Activated CD8-positive, alpha-beta T cell treated with anti-CD3 and anti-CD28 coated beads, Interleukin-2, amount 10 ng/mL, durations not matched to agents 7 days and 5 days (primary cell): ENCODE measurements around the gene NCOA7. TPM values are rescaled to one million over a fixed set of nuclear protein-coding genes. Genes with fewer than 3 reads are reported as not detected.

Experiments
- ATAC-seq: fragments of 150-1000 bp; cut with Tn5 transposase; one replicate; pipeline ENCODE4 v1.10.0; 2021; ENCODE audit warnings: moderate library complexity
- CTCF ChIA-PET: fragments of 350-600 bp; sonication (Branson Sonifier 250); formaldehyde crosslinking; loops from one replicate; lab custom pipeline; 2021; ENCODE audit warnings: antibody characterized with exemption; lab: Charles Lee
- POLR2A ChIA-PET: fragments of 350-600 bp; sonication (Branson Sonifier 250); formaldehyde crosslinking; loops from one replicate; lab custom pipeline; 2021; ENCODE audit warnings: antibody characterized with exemption; lab: Charles Lee
- DNase-seq: peaks from one replicate; pipeline ENCODE4 v3.0.0-alpha.2; 2020
- H3K27ac Mint-ChIP-seq: one replicate; pipeline ENCODE4 v1.8.0; 2021; ENCODE audit warnings: mild to moderate bottlenecking, mixed read lengths
- H3K27me3 Mint-ChIP-seq: one replicate; pipeline ENCODE4 v1.8.0; 2021; ENCODE audit warnings: low read depth, mixed read lengths
- H3K36me3 Mint-ChIP-seq: one replicate; pipeline ENCODE4 v1.8.0; 2021; ENCODE audit warnings: low read depth, mixed read lengths
- H3K4me1 Mint-ChIP-seq: one replicate; pipeline ENCODE4 v1.8.0; 2021; ENCODE audit warnings: low read depth, mixed read lengths
- H3K4me3 Mint-ChIP-seq: one replicate; pipeline ENCODE4 v1.8.0; 2021; ENCODE audit warnings: mild to moderate bottlenecking, mixed read lengths
- H3K9me3 Mint-ChIP-seq: one replicate; pipeline ENCODE4 v1.8.0; 2022; ENCODE audit warnings: mixed read lengths; ENCODE audit not compliant: insufficient read depth
- total RNA-seq, 2 experiments: library from RNA; stranded (reverse); gene quantifications; one replicate each; pipeline ENCODE4 v1.2.3, GENCODE V29; 2021

Gene NCOA7
- total RNA-seq, 2 experiments from 2014 or later: 27.8 to 31.7 TPM

GRCh38 chr6:125747589-125748405, 43.0 kb upstream of the NCOA7 start:
- Mint-ChIP-seq H3K27me3 (peaks cover 63% of the 10 kb centered on the region), H3K4me1 (peaks cover 39% of the 10 kb centered on the region), H3K4me3 (peak overlapping the region; percentile 81), H3K27ac (no peak overlapping the region), H3K36me3 (peaks cover 3% of the 10 kb centered on the region), H3K9me3 (no peaks in the 10 kb centered on the region)
- ATAC-seq: peak; percentile 24
- POLR2A ChIA-PET: interaction anchor here (0.6 kb wide), 1 partner anchor 39 kb away, joined by 3 read pairs; no protein-coding TSS in a partner anchor
- CTCF ChIA-PET: interaction anchor here (0.7 to 1.6 kb wide), 6 partner anchors 8 to 558 kb away, joined by 3 to 4 read pairs (median 3); partner anchors contain the start of gene HINT3
- peak; percentile 38 for DNase-seq

- Mint-ChIP-seq H3K27me3 (peaks cover 65% of the 10 kb centered on the region), H3K4me3 (peak overlapping the region; percentile 79), H3K9me3 (no peaks in the 10 kb centered on the region), H3K36me3 (peaks cover 3% of the 10 kb centered on the region), H3K27ac (no peak overlapping the region), H3K4me1 (peaks cover 39% of the 10 kb centered on the region)
- no peak for DNase-seq
- POLR2A ChIA-PET: interaction anchor here (0.6 kb wide), 1 partner anchor 38 kb away, joined by 3 read pairs; no protein-coding TSS in a partner anchor
- CTCF ChIA-PET: interaction anchor here (1.0 to 1.2 kb wide), 2 partner anchors 9 to 208 kb away, joined by 3 read pairs; no protein-coding TSS in a partner anchor
- ATAC-seq: peak; percentile 0
Measured at GRCh38 chr6:125748406-125749172, 42.2 kb upstream of the NCOA7 start.

GRCh38 chr6:125749173-125749864, 41.4 kb upstream of the NCOA7 start, which contains the start of gene HEY2:
Gene HEY2 (plus strand): TSS chr6:125749632. CDS start chr6:125749777, 145 bp downstream.
- Mint-ChIP-seq H3K4me3 (peak within 1 kb of the TSS; percentile 79), H3K36me3 (peaks cover 3% of the 10 kb centered on the region), H3K27me3 (peaks cover 62% of the 10 kb centered on the region), H3K4me1 (peaks cover 39% of the 10 kb centered on the region), H3K9me3 (no peaks in the 10 kb centered on the region), H3K27ac (no peak within 1 kb of the TSS)
- POLR2A ChIA-PET: no interaction called here
- DNase-seq (peak; percentile 83), ATAC-seq (peak; percentile 82)
- CTCF ChIA-PET: interaction anchor here (1.0 to 3.4 kb wide), 2 partner anchors 207 to 437 kb away, joined by 3 to 39 read pairs; no protein-coding TSS in a partner anchor

- H3K9me3 Mint-ChIP-seq: no peaks in the 10 kb centered on the region
- peaks cover 39% of the 10 kb centered on the region for H3K4me1 Mint-ChIP-seq
- H3K27ac Mint-ChIP-seq: no peak overlapping the region
- no peak for DNase-seq
- ChIA-PET POLR2A (no interaction called here), CTCF (interaction anchor here (3.4 kb wide), 1 partner anchor 438 kb away, joined by 39 read pairs; no protein-coding TSS in a partner anchor)
- no peak for ATAC-seq
- H3K36me3 Mint-ChIP-seq: peaks cover 3% of the 10 kb centered on the region
- peaks cover 67% of the 10 kb centered on the region for H3K27me3 Mint-ChIP-seq
- peak overlapping the region; percentile 75 for H3K4me3 Mint-ChIP-seq
Measured at GRCh38 chr6:125749865-125750691, 40.7 kb upstream of the NCOA7 start.

- peaks cover 70% of the 10 kb centered on the region for H3K27me3 Mint-ChIP-seq
- no peak for ATAC-seq
- peak overlapping the region; percentile 75 for H3K4me3 Mint-ChIP-seq
- peaks cover 39% of the 10 kb centered on the region for H3K4me1 Mint-ChIP-seq
- DNase-seq: no peak
- H3K9me3 Mint-ChIP-seq: no peaks in the 10 kb centered on the region
- CTCF ChIA-PET: interaction anchor here (1.1 to 3.4 kb wide), 4 partner anchors 9 to 444 kb away, joined by 3 to 39 read pairs (median 5); no protein-coding TSS in a partner anchor
- H3K27ac Mint-ChIP-seq: no peak overlapping the region
- POLR2A ChIA-PET: no interaction called here
- peaks cover 3% of the 10 kb centered on the region for H3K36me3 Mint-ChIP-seq
Measured at GRCh38 chr6:125750692-125751333, 39.9 kb upstream of the NCOA7 start.

- POLR2A ChIA-PET: no interaction called here
- DNase-seq (no peak), ATAC-seq (no peak)
- no peak overlapping the region for H3K4me3 Mint-ChIP-seq
- H3K27ac Mint-ChIP-seq: no peak overlapping the region
- H3K36me3 Mint-ChIP-seq: peaks cover 3% of the 10 kb centered on the region
- CTCF ChIA-PET: interaction anchor here (1.0 to 3.4 kb wide), 5 partner anchors 8 to 445 kb away, joined by 3 to 39 read pairs (median 3); no protein-coding TSS in a partner anchor
- H3K9me3 Mint-ChIP-seq: no peaks in the 10 kb centered on the region
- H3K27me3 Mint-ChIP-seq: peaks cover 65% of the 10 kb centered on the region
- H3K4me1 Mint-ChIP-seq: peaks cover 33% of the 10 kb centered on the region
Measured at GRCh38 chr6:125751334-125751916, 39.3 kb upstream of the NCOA7 start.

GRCh38 chr6:125752773-125753172, 38.0 kb upstream of the NCOA7 start:
- Mint-ChIP-seq H3K27ac (no peak overlapping the region), H3K36me3 (no peaks in the 10 kb centered on the region), H3K4me1 (peaks cover 23% of the 10 kb centered on the region), H3K9me3 (no peaks in the 10 kb centered on the region), H3K27me3 (peaks cover 61% of the 10 kb centered on the region), H3K4me3 (no peak overlapping the region)
- CTCF ChIA-PET: interaction anchor here (0.6 to 3.4 kb wide), 22 partner anchors 8 to 451 kb away, joined by 3 to 60 read pairs (median 4); partner anchors contain the start of genes HDDC2 and NCOA7
- POLR2A ChIA-PET: no interaction called here
- ATAC-seq (no peak), DNase-seq (no peak)

- H3K27me3 Mint-ChIP-seq: peaks cover 55% of the 10 kb centered on the region
- CTCF ChIA-PET: interaction anchor here (0.6 to 3.1 kb wide), 23 partner anchors 9 to 452 kb away, joined by 3 to 60 read pairs (median 4); partner anchors contain the start of genes HDDC2 and NCOA7
- no peaks in the 10 kb centered on the region for H3K9me3 Mint-ChIP-seq
- POLR2A ChIA-PET: interaction anchor here (0.6 kb wide), 1 partner anchor 91 kb away, joined by 3 read pairs; no protein-coding TSS in a partner anchor
- H3K4me3 Mint-ChIP-seq: no peak overlapping the region
- peaks cover 18% of the 10 kb centered on the region for H3K4me1 Mint-ChIP-seq
- no peak for DNase-seq
- no peaks in the 10 kb centered on the region for H3K36me3 Mint-ChIP-seq
- H3K27ac Mint-ChIP-seq: no peak overlapping the region
- ATAC-seq: no peak
Measured at GRCh38 chr6:125753218-125753936, 37.4 kb upstream of the NCOA7 start.

- ChIA-PET POLR2A (interaction anchor here (0.6 kb wide), 1 partner anchor 92 kb away, joined by 3 read pairs; no protein-coding TSS in a partner anchor), CTCF (interaction anchor here (0.6 to 3.1 kb wide), 21 partner anchors 9 to 452 kb away, joined by 3 to 60 read pairs (median 4); partner anchors contain the start of genes HDDC2 and NCOA7)
- Mint-ChIP-seq H3K4me3 (no peak overlapping the region), H3K27me3 (peaks cover 51% of the 10 kb centered on the region), H3K4me1 (peaks cover 12% of the 10 kb centered on the region), H3K27ac (no peak overlapping the region), H3K36me3 (no peaks in the 10 kb centered on the region), H3K9me3 (no peaks in the 10 kb centered on the region)
- no peak for DNase-seq
- ATAC-seq: no peak
Measured at GRCh38 chr6:125753937-125754259, 36.9 kb upstream of the NCOA7 start.
